GM18505 (cell line): ENCODE measurements around the gene TRIM3.

ENCODE experiments used
- ATAC-seq: cut with Tn5 transposase; IDR thresholded peaks from one replicate; pipeline ENCODE4 v1.9.1; 2021; ENCODE audit not compliant: unreplicated experiment
- POLR2A ChIP-seq: IDR thresholded peaks from 4 replicates; pipeline ENCODE4 v1.6.1; 2011; ENCODE audit warnings: borderline replicate concordance; ENCODE audit not compliant: insufficient read depth, insufficient read length; ENCODE audit errors: extremely low read depth

The TRIM3 gene

GRCh38 chr11:6411594-6412031, 62.1 kb downstream of the TRIM3 start:
- TF ChIP-seq POLR2A, result no peak
- ATAC-seq, result no peak

- no peak for ATAC-seq
- TF ChIP-seq POLR2A, result no peak
Observed at GRCh38 chr11:6410695-6411430, 62.9 kb downstream of the TRIM3 start.

GRCh38 chr11:6406370-6406769, 67.4 kb downstream of the TRIM3 start:
- TF ChIP-seq POLR2A, result no peak
- no peak for ATAC-seq

GRCh38 chr11:6405846-6406245, 67.9 kb downstream of the TRIM3 start:
- TF ChIP-seq POLR2A, result no peak
- ATAC-seq, result no peak

GRCh38 chr11:6405052-6405667, 68.6 kb downstream of the TRIM3 start:
- no peak for ATAC-seq
- no peak for TF ChIP-seq POLR2A

GRCh38 chr11:6404342-6405051, 69.2 kb downstream of the TRIM3 start:
- no peak for ATAC-seq
- TF ChIP-seq POLR2A, result no peak

- TF ChIP-seq POLR2A, result no peak
- ATAC-seq, result no peak
Observed at GRCh38 chr11:6403539-6403938, 70.2 kb downstream of the TRIM3 start.

- ATAC-seq, result peak; percentile 94
- TF ChIP-seq POLR2A, result peak; percentile 32
Observed at GRCh38 chr11:6402561-6402981, 71.2 kb downstream of the TRIM3 start.

- TF ChIP-seq POLR2A, result no peak
- peak; percentile 30 for ATAC-seq
Observed at GRCh38 chr11:6402061-6402470, 71.7 kb downstream of the TRIM3 start.

GRCh38 chr11:6401464-6401863, 72.3 kb downstream of the TRIM3 start:
- TF ChIP-seq POLR2A, result no peak
- ATAC-seq, result no peak

GRCh38 chr11:6400431-6401345, 73.1 kb downstream of the TRIM3 start:
- ATAC-seq, result no peak
- TF ChIP-seq POLR2A, result no peak
